Caco-2 (cell line): Measurements from ENCODE around the gene LHX5. TPM values are rescaled to one million over a fixed set of nuclear protein-coding genes. Genes with fewer than 3 reads are reported as not detected.

ENCODE experiments used
- BruUV-seq: library from RNA; stranded (reverse); fragments of 400-500 nt; replicated peaks from 2 replicates; lab custom pipeline; 2021; lab: Mats Ljungman, UMichigan
- CTCF ChIA-PET: fragments of 300-600 bp; sonication (Branson Sonifier 250); formaldehyde crosslinking; loops from one replicate; lab custom pipeline; 2022; ENCODE audit warnings: antibody characterized with exemption; lab: Charles Lee
- POLR2A ChIA-PET: fragments of 300-600 bp; sonication (Branson Sonifier 250); formaldehyde crosslinking; loops from one replicate; lab custom pipeline; 2022; ENCODE audit warnings: antibody characterized with exemption; lab: Charles Lee
- DNase-seq, 2 experiments: peaks; one replicate each; pipeline versions ENCODE4 v3.0.0 to v3.0.0-alpha.2; 2020 to 2022
- H3K27me3 ChIP-seq: replicated peaks from 2 replicates; pipeline ENCODE4 v1.6.0; 2011; ENCODE audit warnings: low read length; ENCODE audit not compliant: control insufficient read depth, insufficient read depth
- H3K36me3 ChIP-seq: 2 replicates; pipeline ENCODE4 v1.5.1; 2011; ENCODE audit warnings: low read length; ENCODE audit not compliant: control insufficient read depth, insufficient read depth
- H3K4me1 ChIP-seq: fragments of 250-450 bp; sonication (Bioruptor Pico); 2 replicates; pipeline ENCODE4 v1.5.1; 2020; ENCODE audit warnings: mild to moderate bottlenecking
- H3K4me3 ChIP-seq: 2 replicates; pipeline ENCODE4 v1.5.1; 2011; ENCODE audit warnings: low read depth, mild to moderate bottlenecking, control low read depth, low read length
- H3K9me3 ChIP-seq: fragments of 250-450 bp; sonication (Bioruptor Pico); 2 replicates; pipeline ENCODE4 v1.5.1; 2020; ENCODE audit warnings: mild to moderate bottlenecking, moderate library complexity
- H3K27ac Mint-ChIP-seq: one replicate; pipeline ENCODE4 v1.8.0; 2022; ENCODE audit warnings: mixed read lengths; ENCODE audit not compliant: unreplicated experiment
- H3K27me3 Mint-ChIP-seq: one replicate; pipeline ENCODE4 v1.8.0; 2022; ENCODE audit warnings: mixed read lengths; ENCODE audit not compliant: insufficient read depth, unreplicated experiment
- H3K36me3 Mint-ChIP-seq: one replicate; pipeline ENCODE4 v1.8.0; 2022; ENCODE audit warnings: mild to moderate bottlenecking, mixed read lengths; ENCODE audit not compliant: insufficient read depth, unreplicated experiment
- H3K4me1 Mint-ChIP-seq: one replicate; pipeline ENCODE4 v1.8.0; 2022; ENCODE audit warnings: low read depth, mixed read lengths; ENCODE audit not compliant: unreplicated experiment
- H3K4me3 Mint-ChIP-seq: one replicate; pipeline ENCODE4 v1.8.0; 2022; ENCODE audit warnings: mild to moderate bottlenecking, moderate library complexity, mixed read lengths; ENCODE audit not compliant: unreplicated experiment
- H3K9me3 Mint-ChIP-seq: one replicate; pipeline ENCODE4 v1.8.0; 2022; ENCODE audit warnings: mixed read lengths; ENCODE audit not compliant: unreplicated experiment
- intact Hi-C: fragments of 100-400 bp; cut with micrococcal nuclease; formaldehyde crosslinking; loops from one replicate; pipeline ENCODE4 v1.10.0; 2022; ENCODE audit not compliant: unreplicated experiment
- total RNA-seq: library from RNA; stranded (reverse); gene quantifications from 2 replicates; pipeline ENCODE4 v1.2.3, GENCODE V29; 2022
- TF ChIP-seq, protein P1 (sequence below), 2 experiments: fragments of 200-600 bp in 1 of 2; IDR thresholded peaks; 1 replicate in 1 of 2; 2 replicates in 1 of 2; pipeline versions ENCODE4 v1.5.1 to v1.8.0; 2011 to 2022; ENCODE audit warnings: antibody characterized with exemption in 1 of 2, control low read depth in 1 of 2, inconsistent platforms in 1 of 2, low read depth in 1 of 2, low read length in 1 of 2, mild to moderate bottlenecking in 1 of 2, moderate library complexity in 1 of 2; ENCODE audit not compliant: insufficient read depth in 1 of 2, severe bottlenecking in 1 of 2, unreplicated experiment in 1 of 2

The LHX5 gene
- total RNA-seq, 1 experiment from 2014 or later, result 0.25 TPM

GRCh38 chr12:113457185-113457584, 14.5 kb downstream of the LHX5 start:
- TF ChIP-seq, protein P1, sequence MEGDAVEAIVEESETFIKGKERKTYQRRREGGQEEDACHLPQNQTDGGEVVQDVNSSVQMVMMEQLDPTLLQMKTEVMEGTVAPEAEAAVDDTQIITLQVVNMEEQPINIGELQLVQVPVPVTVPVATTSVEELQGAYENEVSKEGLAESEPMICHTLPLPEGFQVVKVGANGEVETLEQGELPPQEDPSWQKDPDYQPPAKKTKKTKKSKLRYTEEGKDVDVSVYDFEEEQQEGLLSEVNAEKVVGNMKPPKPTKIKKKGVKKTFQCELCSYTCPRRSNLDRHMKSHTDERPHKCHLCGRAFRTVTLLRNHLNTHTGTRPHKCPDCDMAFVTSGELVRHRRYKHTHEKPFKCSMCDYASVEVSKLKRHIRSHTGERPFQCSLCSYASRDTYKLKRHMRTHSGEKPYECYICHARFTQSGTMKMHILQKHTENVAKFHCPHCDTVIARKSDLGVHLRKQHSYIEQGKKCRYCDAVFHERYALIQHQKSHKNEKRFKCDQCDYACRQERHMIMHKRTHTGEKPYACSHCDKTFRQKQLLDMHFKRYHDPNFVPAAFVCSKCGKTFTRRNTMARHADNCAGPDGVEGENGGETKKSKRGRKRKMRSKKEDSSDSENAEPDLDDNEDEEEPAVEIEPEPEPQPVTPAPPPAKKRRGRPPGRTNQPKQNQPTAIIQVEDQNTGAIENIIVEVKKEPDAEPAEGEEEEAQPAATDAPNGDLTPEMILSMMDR (IDR thresholded peaks at IDR 0.05; ENCODE audit: insufficient read depth in 1 of 2, low read depth in 1 of 2, low read length in 1 of 2, severe bottlenecking in 1 of 2, unreplicated experiment in 1 of 2), result no peak
- intact Hi-C loops, result no loop called here
- Histone ChIP-seq H3K4me1 (no peaks in the 10 kb centered on the region), H3K9me3 (no peaks in the 10 kb centered on the region), H3K4me3 (no peak overlapping the region), H3K36me3 (no peaks in the 10 kb centered on the region), H3K27me3 (no peaks in the 10 kb centered on the region; the same call in 1 of the 2 replicates)
- Mint-ChIP-seq H3K4me1 (no peaks in the 10 kb centered on the region), H3K27ac (no peak overlapping the region), H3K27me3 (peaks cover 22% of the 10 kb centered on the region), H3K4me3 (no peak overlapping the region), H3K9me3 (no peaks in the 10 kb centered on the region), H3K36me3 (no peaks in the 10 kb centered on the region)
- DNase-seq, result no peak
- CTCF ChIA-PET, result no interaction called here
- POLR2A ChIA-PET, result no interaction called here
- no TSS peak for BruUV-seq

DNA sequence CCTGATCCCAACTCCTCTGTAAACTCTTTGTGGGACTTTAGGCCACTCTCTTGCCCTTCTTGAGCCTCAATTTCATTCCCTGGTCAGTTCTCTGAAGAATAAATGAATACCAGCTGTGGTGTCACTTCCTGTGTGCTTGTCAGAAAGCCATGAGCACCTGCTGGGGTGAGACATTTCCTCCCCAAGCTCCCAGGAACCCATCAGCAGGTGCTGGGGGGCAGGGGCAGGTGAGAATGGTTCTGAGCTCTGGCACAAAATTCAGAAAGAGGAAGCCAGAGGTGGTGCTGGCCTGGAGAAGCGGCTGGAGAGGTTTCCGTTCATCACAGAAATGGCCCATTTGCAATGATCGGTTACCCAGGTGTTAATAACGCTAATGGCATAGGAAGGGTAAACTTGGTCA, 14.9 kb downstream of the LHX5 start:
- H3K9me3 Mint-ChIP-seq, result no peaks in the 10 kb centered on the region
- no peak overlapping the region for H3K27ac Mint-ChIP-seq
- no peak overlapping the region for H3K4me3 Mint-ChIP-seq
- ChIA-PET POLR2A (no interaction called here), CTCF (no interaction called here)
- DNase-seq, result no peak
- H3K36me3 Mint-ChIP-seq, result no peaks in the 10 kb centered on the region
- intact Hi-C loops, result no loop called here
- no peaks in the 10 kb centered on the region for H3K9me3 ChIP-seq
- no peaks in the 10 kb centered on the region for H3K4me1 ChIP-seq
- TF ChIP-seq, protein P1 (IDR thresholded peaks at IDR 0.05; ENCODE audit: insufficient read depth in 1 of 2, low read depth in 1 of 2, low read length in 1 of 2, severe bottlenecking in 1 of 2, unreplicated experiment in 1 of 2), result no peak
- no peaks in the 10 kb centered on the region for H3K4me1 Mint-ChIP-seq
- H3K4me3 ChIP-seq, result no peak overlapping the region
- H3K36me3 ChIP-seq, result no peaks in the 10 kb centered on the region
- no peaks in the 10 kb centered on the region; the same call in none of the 2 replicates for H3K27me3 ChIP-seq
- peaks cover 22% of the 10 kb centered on the region for H3K27me3 Mint-ChIP-seq
- BruUV-seq, result no TSS peak

DNA sequence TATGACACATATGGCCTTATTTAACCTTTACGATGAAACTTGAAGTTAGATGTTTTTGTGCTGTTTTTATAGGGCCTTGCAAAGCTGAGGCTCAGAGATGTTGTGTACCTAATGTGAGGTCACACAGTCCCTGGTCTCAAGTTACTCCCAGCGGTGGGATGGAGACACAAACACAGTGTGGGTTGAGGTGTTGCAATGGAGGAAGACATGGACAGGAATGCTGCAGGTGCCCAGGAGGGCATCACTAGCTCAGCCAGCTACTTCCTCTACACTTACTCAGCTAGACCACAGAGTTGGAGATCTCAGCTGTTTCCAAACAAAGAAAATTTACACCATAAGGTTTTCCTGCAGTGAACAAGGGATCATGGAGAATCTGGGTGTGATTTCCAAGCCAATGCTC, 15.5 kb downstream of the LHX5 start:
- DNase-seq, result no peak
- H3K9me3 ChIP-seq, result no peaks in the 10 kb centered on the region
- Mint-ChIP-seq H3K9me3 (no peaks in the 10 kb centered on the region), H3K4me1 (no peaks in the 10 kb centered on the region), H3K36me3 (no peaks in the 10 kb centered on the region), H3K27me3 (peaks cover 22% of the 10 kb centered on the region), H3K27ac (no peak overlapping the region), H3K4me3 (no peak overlapping the region)
- TF ChIP-seq, protein P1 (IDR thresholded peaks at IDR 0.05; ENCODE audit: insufficient read depth in 1 of 2, low read depth in 1 of 2, low read length in 1 of 2, severe bottlenecking in 1 of 2, unreplicated experiment in 1 of 2), result no peak
- H3K4me1 ChIP-seq, result no peaks in the 10 kb centered on the region
- intact Hi-C loops, result no loop called here
- ChIA-PET POLR2A (no interaction called here), CTCF (no interaction called here)
- H3K4me3 ChIP-seq, result no peak overlapping the region
- no peaks in the 10 kb centered on the region for H3K36me3 ChIP-seq
- no peaks in the 10 kb centered on the region; the same call in none of the 2 replicates for H3K27me3 ChIP-seq
- BruUV-seq, result no TSS peak
